DMS114 treated with DMSO at 0.1 percent for 48 hours (cell line): ENCODE measurements around the gene NME2.
A peak's percentile ranks its signal among the peaks of the same experiment; 100 is the strongest.
"Not testable (repeated sequence)": the region's sequence is repeated elsewhere in the genome, so short reads cannot be mapped to it uniquely, and the experiment has no call there.

ENCODE experiments used
- DNase-seq: peaks from one replicate; lab custom pipeline; 2025; ENCODE audit not compliant: unreplicated experiment; lab: John Stamatoyannopoulos, UW

NME2 gene

DNA sequence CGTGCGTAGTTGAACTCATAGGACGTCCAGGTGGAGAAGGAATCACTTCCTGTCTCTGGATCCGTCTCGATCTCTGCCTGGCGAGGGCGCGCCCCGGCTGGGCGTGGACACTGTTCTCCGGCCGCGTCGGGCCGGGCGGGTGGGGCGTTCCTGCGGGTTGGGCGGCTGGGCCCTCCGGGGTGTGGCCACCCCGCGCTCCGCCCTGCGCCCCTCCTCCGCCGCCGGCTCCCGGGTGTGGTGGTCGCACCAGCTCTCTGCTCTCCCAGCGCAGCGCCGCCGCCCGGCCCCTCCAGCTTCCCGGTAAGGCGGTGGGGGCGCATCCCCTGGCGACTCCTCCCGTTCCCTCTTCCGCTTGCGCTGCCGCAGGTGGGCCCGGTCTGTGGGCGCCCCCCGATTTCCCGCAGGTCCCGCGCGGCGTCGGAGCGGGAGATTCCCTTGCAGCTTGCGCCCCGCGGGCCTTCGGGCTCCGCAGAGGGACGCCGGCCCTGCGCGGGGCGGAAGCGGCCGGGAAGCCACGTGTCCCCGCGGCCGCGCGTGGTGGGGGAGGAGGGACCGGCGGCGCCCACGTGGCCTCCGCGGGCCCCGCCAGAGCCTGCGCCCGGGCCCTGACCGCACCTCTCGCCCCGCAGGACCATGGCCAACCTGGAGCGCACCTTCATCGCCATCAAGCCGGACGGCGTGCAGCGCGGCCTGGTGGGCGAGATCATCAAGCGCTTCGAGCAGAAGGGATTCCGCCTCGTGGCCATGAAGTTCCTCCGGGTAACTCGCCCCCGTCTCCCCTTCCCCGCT lies at the start of gene NME2:
TSS of gene NME2 (plus strand) at position 214 of the 789 bp plus-strand sequence. CDS start at position 634, 420 bp downstream.
- DNase-seq = peak; percentile 73

DNA sequence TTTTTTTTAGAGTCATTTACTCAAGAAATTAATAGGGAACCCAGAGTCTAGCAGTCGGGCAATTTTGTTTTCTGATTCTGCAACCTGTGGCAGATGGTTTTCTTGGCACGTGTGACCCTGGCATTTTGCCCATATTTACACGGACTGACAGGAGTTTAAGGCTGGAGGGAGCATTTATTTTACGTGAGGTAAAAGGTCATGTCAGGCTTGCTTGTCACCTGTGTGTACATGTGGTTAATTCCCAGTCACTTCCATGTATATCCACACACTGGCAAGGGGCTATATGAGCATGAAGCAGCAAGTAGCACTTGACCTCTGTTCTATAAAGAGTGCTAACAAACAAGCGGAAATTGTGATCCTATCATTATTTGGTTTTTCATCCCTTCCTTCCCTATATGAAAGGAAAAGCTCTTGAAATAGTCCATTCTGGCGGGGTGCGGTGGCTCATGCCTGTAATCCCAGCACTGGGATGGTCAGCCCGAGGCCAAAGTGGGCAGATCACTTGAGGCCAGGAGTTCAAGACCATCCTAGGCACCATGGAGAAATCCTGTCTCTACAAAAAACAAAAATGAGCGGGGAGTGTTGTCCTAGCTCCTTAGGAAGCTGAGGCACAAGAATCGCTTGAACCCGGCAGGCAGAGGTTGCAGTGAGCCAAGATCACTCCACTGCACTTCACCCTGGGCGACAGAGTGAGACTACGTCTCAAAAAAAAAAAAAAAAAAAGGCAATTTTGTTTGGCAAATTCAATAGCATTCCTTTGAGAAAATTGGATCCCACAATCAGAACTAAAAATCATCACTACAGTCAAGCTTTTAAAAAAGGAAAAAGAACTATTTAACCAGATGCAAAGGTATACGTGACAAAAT lies 47.6 kb upstream of the NME2 start:
- no peak for DNase-seq

DNA sequence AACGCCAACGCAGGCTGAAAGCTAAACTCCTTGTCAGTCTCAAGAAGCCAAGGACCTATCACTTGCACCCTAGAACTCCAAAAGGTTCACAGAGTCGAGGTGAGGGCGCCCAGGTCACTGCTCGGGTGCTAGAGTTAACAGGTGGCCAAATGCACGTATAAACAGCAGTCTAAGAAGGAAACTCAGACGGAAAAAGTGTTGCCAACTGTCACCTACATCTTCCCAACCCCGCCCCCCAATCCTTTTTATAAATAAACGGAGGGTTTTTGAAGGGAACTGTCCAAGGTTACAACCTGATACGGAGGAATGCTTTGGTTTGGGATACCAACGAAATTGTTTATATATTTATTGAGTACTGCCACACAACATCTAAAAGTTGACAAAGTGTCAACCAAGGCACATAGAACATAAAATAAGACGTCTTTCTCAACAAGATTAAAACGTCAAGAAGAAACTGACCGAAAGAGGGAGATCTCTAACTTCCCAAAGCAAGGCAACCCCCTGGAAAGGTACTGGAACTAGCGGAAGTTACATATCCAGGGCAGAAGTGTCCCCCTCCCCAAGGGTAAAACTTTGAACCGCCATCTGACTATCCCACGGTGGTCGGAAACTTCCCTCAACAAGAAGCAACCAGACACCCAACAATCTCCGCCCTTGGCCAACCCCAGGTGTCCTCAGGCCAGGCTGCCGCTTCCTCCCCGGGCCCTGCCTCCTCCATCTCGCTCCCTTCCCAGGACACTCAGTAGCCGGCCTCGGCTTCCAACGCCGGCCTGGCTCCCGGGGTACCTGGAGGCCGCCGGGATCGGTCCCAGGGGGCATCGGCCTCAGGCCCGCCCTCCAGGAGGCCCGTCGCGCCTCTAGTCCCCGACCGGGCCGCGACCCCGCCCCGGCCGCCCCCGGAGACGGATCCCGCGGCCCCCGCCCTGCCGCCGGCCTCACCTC lies 46.5 kb upstream of the NME2 start:
- DNase-seq = peak; percentile 57

DNA sequence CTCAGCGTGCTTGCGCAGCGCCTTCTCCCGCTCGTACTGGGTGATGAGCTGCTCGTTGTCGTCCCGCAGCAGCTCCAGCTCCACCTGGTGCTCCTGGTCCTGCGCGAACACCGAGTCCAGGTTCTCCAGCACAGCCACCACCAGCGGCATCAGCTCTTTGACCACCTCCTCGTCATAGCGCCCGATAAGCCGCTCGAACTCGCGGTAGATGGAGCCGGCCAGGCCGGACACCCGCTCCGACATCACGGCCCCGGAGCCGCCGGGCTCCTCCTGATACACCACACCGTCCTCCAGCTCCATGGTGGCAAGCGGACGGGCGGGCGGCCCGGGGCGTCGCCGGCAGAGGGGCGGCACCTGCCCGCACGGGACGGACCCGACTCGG lies 45.9 kb upstream of the NME2 start:
- DNase-seq = no peak

DNA sequence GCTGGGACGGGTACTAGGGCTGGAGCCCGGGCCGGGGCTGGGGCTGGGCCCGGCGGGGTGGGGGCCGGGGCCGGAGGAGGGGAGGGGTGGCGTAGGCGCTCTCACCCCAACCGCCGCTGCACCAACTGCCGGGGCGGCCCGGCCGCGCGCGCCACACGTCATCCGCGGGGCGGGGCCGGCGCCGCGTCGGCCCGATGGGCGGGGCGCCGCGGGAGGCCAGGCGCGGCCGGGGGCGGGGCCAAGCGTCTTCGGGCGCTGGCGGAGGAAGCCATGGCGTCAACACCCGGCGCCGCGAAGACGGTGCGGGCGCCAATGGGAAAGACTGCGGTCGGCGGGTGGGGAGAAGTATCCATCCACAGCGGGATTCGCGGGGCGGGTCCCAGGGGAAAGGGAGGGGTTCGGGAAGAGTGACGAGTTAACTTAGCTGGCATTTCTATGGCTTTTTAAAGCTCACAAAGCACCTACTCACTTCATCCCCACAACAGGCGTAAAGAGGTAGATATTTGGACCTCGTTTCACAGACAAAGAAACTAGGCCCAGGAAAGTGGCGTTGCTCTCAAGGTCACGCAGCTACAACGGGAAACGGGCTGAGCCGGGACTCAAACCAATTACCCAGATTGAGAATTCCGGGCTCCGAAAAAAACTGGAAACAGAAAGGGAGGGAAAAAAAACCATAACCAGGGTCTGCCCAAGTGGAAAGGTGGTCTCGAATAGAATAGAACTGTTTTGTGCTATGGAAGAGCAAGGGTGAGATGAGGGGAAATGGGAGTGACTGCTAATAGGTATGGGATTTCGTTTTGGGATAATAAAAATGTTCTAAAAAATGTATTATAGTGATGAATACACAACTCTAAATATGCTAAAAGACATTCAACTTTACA lies 45.2 kb upstream of the NME2 start, which contains the start of gene SPAG9:
TSS of gene SPAG9 (minus strand) at position 130 of the 881 bp plus-strand sequence. CDS start 212 bp downstream, outside the sequence.
- peak; percentile 90 for DNase-seq

DNA sequence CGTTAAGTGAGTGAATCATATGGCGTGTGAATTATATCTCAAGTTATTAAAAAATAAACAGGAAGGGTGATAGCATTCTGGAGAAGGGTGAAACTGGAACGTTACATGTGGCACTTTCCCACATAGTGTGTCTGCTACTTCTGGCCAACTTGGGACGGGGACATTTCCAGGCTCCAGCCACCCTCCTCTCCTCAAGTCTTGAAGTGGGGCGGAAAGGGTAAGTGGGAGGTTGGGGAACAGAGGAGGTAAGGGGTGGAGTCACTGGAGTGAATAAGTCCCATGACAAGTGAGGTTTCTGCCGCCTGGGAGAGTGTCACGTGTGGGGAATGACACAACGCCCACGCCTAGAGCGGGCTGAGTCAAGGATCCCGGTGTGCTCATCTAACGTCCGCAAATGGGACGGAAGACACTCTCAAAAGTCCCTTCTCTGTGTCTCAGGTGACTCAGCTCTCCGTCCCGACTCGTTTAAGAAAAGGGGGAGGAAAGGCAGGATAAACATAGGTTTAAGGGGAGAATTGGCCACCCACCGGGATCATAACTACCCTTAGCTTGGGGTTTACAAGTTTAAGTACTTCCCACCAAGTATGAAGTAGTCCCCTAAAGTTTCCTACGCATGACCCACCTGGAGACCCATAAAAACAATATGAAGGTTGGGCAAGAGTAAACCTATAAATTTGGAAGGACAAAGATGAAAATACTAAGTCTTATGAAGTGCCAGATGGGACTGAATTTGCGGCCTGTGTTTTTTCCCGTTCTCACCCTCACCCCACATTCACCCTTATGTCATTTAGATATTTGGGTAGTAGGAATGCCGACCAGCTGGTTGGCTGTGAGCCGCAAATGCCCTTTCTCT lies 44.4 kb upstream of the NME2 start:
- DNase-seq = no peak

DNA sequence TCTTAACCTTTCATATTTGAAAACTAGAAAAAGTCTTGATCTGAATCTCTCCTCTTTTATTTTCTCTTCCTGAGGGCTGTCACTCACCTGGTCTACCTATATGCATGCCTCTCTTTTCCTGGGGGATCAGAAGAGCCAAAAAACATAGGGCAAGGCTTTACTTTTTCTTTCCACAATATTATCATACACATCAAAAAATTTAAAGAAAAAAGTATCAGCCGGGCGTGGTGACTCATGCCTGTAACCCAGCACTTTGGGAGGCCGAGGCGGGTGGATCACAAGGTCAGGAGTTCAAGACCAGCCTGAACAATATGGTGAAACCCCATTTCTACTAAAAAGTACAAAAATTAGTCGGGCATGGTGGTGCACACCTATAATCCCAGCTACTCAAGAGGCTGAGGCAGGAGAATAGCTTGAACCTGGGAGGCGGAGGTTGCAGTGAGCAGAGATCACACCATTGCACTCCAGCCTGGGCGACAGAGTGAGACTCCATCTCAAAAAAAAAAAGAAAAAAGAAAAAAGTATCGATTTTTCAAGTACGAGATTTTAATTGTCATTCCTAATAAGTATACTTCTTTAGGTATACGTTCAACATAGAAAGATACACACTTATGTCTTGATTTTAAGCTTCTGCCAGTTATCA lies 43.6 kb upstream of the NME2 start:
- not testable (repeated sequence) for DNase-seq

DNA sequence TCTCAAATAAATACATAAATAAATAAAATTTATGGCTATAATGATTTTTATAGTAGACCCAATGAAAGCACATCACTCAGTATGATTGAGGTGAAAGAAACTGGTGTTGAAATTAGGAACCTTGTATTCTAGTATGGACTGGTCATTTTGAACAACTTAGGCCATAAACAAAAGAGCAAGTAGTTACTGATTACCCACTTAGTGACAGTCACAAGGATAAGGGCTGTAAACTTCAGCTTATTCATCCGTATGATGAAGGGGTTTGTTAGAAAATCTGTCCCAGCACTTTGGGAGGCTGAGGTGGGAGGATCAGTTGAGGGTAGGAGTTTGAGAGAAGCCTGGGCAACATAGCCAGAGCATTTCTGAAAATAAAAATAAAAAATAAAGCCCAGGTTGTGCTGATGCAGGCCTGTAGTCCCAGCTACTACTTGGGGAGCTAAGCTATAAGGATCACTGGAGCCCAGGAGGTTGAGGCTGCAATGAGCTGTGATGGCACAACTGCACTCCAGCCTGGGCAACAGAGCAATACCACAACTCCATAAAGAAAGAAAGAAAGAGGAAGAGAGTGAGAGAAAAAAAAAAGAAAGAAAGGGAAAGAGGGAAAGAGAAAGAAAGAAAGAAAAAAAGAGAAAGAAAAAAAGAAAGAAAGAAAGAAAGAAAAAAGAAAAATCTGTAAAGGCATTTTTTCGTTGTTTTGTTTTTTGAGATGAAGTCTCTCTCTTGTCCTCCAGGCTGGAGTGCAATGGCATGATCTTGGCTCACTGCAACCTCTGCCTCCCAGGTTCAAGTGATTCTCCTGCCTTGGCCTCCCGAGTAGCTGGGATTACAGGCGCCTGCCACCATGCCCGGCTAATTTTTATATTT lies 41.3 kb upstream of the NME2 start:
- no peak for DNase-seq

DNA sequence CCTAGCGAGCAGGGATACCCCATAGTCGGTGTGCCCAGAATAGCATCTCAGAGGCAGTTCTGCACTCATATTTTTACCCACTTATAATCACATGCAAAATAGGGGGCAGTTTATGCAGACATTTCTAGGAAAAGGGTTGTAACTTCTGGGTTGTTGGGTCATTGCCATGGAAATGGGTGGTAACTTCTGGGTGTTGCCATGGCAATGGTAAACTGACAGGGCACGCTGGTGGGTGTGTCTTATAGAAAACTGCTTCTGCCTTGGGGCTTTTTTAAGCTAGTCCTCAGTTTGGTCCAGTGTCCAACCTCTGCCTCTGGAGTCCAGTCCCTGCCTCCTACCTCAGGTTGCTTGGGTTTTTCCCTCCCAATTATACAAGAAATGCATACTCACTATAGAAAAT lies 38.1 kb upstream of the NME2 start:
- no peak for DNase-seq

DNA sequence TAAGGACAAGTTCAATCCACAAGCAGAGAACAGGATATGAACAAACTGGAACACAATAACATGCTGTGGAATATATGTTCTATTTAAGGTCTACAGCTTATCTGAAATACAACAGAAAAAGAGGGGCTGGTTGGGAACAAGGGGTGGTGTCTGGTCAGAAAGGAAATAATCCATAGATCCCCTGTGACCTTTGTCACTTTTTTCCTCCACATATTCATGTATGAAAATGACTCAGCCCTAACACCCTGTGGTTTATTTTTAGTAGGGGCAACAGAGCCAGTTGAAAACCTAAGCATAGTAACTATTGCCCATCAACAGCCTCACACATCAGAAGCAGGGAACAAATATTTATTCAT lies 33.3 kb upstream of the NME2 start:
- DNase-seq = no peak

DNA sequence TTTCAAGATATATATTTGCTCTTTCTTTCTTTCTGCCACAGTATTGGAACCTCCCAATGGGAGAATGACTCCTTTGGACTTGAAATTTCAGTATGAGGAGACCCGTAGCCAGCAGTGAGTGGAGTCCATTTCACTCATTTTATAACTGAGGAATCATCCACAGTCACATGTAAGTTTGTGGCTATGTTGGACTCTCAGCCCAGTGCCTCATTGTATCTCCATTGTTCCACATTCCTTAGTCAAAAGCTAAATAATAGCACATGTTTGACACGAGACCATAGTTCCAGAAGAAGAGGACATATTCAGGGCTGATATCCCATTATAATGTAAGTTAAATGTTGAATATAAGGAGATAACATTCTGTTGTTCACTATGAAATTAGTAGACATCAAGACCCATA lies 32.8 kb upstream of the NME2 start:
- DNase-seq = no peak

DNA sequence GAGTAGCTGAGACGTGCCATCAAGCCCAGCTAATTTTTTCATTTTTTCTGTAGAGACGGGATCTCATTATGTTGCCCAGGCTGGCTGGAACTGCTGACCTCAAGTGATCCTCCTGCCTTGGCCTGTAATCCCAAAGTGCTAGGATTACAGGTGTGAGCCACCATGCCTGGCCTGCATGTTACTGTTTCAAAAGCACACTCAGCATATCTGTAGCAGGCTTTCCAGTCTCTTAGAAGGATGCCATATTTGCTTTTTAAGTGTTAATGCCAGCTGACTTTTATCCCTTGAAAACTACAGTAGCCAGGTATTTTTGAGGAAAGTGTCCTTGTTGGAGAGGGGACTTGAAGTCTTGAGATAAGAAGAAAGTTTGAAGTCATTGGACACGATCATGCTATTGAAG lies 30.3 kb upstream of the NME2 start:
- no peak for DNase-seq

DNA sequence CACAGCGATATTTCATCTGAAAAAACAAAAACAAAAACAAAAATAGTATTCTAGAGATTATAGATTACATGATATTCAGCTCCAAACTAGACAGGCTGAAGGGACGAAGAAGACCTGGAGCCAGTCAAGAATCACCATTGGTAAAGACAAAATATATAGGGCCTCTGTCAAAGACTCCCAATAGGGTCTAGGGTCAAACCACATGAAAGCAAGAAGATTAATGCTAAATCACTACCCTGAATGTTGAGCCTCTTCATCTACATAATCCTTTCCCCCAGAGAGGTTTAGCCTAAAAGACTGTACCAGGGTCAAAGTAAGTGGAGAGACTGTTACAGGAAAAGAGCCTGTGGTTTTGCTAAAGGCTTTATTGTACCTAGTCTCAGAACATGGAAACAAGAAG lies 23.6 kb upstream of the NME2 start:
- DNase-seq = no peak

DNA sequence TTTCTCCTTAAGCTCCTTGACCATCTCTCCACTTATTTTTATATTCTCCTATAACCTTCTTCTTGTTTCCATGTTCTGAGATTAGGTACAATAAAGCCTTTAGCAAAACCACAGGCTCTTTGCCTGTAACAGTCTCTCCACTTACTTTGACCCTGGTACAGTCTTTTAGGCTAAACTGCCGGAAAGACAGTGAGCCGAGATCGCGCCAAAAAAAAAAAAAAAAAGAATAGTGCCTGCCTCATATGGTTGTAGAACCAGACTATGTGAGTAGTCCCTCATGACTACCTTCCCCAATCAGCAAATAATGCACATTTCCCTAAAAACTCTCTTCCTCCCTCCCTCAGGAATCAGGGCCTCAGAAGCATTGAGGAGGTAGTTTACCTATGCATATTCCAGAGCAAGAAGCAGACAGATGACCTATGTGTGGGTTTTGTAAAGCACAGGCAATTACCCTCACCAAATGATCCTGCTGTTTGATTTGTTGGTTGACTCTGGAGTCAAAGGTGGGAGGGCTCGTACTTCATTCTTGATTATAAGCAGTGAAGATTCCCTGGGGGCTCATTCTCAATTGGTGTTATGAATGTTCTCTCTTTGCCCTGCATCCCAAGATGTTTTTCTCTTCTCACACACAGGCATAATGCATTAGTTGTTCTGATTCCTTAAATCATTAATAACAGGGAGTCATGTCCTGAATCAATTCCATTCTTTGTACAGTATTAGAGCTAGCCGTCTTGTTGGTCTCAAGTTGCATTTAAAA lies 21.8 kb upstream of the NME2 start:
- DNase-seq = no peak

DNA sequence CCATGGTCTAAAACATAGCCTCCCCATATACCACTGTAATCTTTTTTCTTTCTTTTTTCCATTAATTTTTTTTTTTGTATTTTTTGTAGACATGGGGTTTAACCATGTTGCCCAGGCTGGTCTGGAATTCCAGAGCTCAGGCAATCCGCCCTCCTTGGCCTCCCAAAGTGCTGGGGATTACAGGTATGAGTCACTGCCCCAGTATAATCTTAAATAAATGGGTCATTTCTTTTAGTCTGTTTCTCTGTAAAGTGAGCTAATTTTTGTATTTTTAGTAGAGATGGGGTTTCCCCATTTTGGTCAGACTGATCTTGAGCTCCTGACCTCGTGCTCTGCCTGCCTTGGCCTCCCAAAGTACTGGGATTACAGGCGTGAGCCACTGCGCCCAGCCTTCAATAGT lies 18.6 kb upstream of the NME2 start:
- DNase-seq = no peak

DNA sequence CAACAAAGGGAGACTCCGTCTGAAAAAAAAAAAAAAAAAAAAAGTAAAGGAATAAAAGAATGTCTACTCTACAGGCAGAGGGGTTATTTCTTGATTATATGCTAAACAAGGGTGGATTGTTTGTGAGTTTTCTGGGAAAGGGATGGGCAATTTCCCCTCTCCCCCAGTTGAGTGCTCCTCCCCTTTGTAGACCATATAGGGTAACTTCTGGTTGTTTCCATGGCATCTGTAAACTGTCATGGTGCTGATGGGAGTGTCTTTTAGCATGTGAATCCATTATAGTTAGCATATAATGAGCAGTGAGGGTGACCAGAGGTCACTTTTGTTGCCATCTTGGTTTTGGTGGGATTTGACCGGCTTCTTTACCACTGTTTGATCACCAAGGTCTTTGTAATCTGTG lies 17.0 kb upstream of the NME2 start:
- DNase-seq = no peak

DNA sequence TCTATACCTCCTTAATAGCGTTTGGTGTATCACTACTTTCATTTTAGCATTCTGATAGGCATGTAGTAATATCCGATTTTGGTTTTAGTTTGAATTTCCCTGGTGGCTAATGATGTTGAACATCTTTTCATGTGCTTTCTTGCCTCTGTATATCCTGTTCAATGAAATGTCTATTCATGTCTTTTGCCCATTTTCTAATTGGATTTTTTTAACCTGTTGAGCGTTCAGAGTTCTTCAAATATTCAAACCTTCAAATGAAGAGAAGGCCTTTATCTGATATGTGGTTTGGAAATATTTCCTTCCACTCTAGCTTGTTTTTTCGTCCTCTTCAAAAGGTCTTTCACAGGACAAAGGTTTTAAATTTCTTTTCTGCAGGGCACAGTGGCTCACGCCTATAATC lies 15.3 kb upstream of the NME2 start:
- DNase-seq = no peak
